Measurements from ENCODE around the gene GLRA1.
A peak's percentile ranks its signal among the peaks of the same experiment; 100 is the strongest.

The GLRA1 gene

DNA sequence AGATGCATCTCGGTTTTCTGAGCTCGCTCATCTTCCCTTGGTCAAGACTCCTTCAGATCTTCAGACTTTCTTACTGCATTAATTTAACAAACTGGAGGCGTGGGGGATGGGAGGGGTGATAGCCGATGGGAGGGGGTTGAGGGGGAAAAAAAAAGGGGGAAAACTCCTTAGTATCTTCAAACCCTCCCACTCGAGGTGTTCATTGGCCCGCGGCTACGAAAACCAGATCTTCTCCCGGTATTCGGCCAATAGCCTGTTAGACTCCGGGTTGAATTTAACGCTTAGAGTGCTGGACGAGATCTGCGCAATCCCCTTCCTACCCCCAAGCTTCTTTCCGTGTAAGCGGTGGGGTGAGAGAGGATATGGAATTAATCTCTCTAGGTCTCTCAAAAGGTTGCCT lies 689 bp upstream of the GLRA1 start:
- H3K4me3 ChIP-seq (ENCODE audit: control insufficient read depth, low read depth, low read length) = no peak overlapping the region
- no peak for TF ChIP-seq CTCF (conservative IDR thresholded peaks at IDR 0.05; ENCODE audit: control insufficient read depth, insufficient read depth, low read depth, low read length)
- DNase-seq (ENCODE audit: low read depth) = no peak

- DNase-seq (ENCODE audit: low read depth) = no peak
- TF ChIP-seq CTCF (conservative IDR thresholded peaks at IDR 0.05; ENCODE audit: control insufficient read depth, insufficient read depth, low read depth, low read length) = peak; percentile 28
- no peak overlapping the region for H3K4me3 ChIP-seq (ENCODE audit: control insufficient read depth, low read depth, low read length)
These were observed 680 bp downstream of the GLRA1 start for GRCh38 chr5:151923866-151924476.

DNA sequence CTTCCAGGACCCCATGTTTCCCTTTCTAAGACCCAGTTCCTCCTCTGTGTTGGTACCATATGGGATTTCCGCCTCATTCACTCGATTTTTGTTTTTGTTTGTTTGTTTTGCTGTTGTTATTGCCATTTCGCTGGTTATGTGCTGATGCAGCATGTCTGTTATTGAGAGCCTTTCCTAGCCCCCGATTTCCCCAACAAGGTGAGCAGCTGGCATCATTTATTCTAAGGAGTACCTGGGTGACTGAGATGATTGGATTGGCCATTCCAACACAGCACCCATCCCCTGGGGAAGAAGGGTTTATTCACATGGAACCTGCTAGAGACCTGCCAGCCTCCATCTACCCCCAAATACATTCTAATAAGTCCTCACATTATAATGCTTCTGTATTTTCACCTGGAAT lies 2.7 kb downstream of the GLRA1 start:
- no peak for DNase-seq (ENCODE audit: low read depth)
- no peak for TF ChIP-seq CTCF (conservative IDR thresholded peaks at IDR 0.05; ENCODE audit: control insufficient read depth, insufficient read depth, low read depth, low read length)
- H3K4me3 ChIP-seq (ENCODE audit: control insufficient read depth, low read depth, low read length) = no peak overlapping the region

GRCh38 chr5:151917904-151918303 lies 6.7 kb downstream of the GLRA1 start:
- no peak for TF ChIP-seq CTCF (conservative IDR thresholded peaks at IDR 0.05; ENCODE audit: control insufficient read depth, insufficient read depth, low read depth, low read length)
- no peak for DNase-seq (ENCODE audit: low read depth)
- H3K4me3 ChIP-seq (ENCODE audit: control insufficient read depth, low read depth, low read length) = no peak overlapping the region

DNA sequence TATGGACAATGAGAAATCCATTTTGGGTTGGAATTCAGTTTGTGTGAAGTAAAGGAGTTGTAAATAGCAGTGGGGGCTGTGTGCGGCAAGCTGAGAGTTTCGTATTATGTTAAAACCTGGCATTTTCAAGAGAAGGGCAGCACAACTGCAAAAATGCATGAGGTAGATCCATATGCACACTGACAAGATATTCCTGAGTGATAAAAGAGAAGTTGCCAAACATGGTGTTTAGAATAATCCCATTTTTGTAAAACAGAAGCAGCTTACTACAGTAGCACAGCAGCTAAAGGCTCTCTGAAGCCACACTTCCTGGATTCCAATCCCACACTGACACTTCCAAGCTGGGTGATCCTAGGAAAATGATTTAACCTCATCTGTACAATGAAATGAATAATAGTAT lies 11.2 kb downstream of the GLRA1 start:
- no peak for TF ChIP-seq CTCF (conservative IDR thresholded peaks at IDR 0.05; ENCODE audit: control insufficient read depth, insufficient read depth, low read depth, low read length)
- DNase-seq (ENCODE audit: low read depth) = no peak
- no peak overlapping the region for H3K4me3 ChIP-seq (ENCODE audit: control insufficient read depth, low read depth, low read length)

DNA sequence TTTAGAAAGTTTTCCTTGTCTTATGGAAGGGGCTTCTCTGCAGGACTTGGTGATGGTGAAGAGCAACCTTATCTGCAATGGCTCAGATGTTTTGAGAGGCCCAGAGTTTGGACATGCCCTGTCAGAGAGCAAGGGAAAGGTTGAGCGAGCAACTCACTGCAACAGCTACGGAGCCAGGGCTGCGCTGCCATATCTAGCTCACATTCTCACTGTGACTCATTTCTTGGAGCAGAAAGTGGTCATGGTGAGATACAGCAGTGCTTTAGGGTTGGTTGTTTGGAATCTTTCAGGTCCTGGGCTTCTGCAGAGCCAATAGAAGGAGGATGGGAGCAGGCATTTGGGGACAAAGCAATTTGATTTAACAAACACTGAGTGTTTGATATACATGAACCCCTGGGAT lies 12.3 kb downstream of the GLRA1 start:
- no peak overlapping the region for H3K4me3 ChIP-seq (ENCODE audit: control insufficient read depth, low read depth, low read length)
- TF ChIP-seq CTCF (conservative IDR thresholded peaks at IDR 0.05; ENCODE audit: control insufficient read depth, insufficient read depth, low read depth, low read length) = no peak
- DNase-seq (ENCODE audit: low read depth) = no peak

- no peak overlapping the region for H3K4me3 ChIP-seq (ENCODE audit: control insufficient read depth, low read depth, low read length)
- DNase-seq (ENCODE audit: low read depth) = no peak
- TF ChIP-seq CTCF (conservative IDR thresholded peaks at IDR 0.05; ENCODE audit: control insufficient read depth, insufficient read depth, low read depth, low read length) = no peak
These were observed 13.6 kb downstream of the GLRA1 start for GRCh38 chr5:151911011-151911410.

Data from fibroblast of mammary gland (primary cell).